Measurements from ENCODE around the gene AFF1. TPM values are rescaled to one million over a fixed set of nuclear protein-coding genes. Genes with fewer than 3 reads are reported as not detected.

AFF1 gene
- total RNA-seq, 1 donor from 2014 or later: 90.6 TPM

DNA sequence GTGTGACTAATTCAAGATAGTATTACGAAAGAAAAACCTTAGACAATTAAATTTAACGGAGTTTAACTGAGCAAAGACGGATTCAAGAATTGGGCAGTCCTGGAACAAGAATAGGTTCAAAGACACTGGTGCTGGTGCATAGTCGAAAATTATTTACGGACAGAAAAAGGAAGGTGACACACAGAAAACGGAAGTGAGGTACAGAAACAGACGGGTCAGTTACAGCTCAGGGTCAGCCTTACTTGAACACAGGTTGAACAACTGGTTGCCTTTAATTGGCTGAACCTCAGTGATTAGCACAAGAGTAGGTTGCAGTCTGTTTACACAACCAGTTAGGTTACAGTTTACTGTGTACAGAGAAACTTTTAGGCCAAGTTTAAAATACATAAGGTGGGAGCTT lies 254.1 kb downstream of the AFF1 start:
- no peak overlapping the region for H3K4me3 ChIP-seq
- H3K4me1 ChIP-seq: no peaks in the 10 kb centered on the region
- no peak overlapping the region for H3K27ac ChIP-seq
- ATAC-seq (no peak), DNase-seq (no peak)
- intact Hi-C loops (cut with DNase I): no loop called here
- H3K36me3 ChIP-seq: no peaks in the 10 kb centered on the region
- TF ChIP-seq, protein P1, sequence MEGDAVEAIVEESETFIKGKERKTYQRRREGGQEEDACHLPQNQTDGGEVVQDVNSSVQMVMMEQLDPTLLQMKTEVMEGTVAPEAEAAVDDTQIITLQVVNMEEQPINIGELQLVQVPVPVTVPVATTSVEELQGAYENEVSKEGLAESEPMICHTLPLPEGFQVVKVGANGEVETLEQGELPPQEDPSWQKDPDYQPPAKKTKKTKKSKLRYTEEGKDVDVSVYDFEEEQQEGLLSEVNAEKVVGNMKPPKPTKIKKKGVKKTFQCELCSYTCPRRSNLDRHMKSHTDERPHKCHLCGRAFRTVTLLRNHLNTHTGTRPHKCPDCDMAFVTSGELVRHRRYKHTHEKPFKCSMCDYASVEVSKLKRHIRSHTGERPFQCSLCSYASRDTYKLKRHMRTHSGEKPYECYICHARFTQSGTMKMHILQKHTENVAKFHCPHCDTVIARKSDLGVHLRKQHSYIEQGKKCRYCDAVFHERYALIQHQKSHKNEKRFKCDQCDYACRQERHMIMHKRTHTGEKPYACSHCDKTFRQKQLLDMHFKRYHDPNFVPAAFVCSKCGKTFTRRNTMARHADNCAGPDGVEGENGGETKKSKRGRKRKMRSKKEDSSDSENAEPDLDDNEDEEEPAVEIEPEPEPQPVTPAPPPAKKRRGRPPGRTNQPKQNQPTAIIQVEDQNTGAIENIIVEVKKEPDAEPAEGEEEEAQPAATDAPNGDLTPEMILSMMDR (IDR thresholded peaks at IDR 0.05): no peak
- H3K9me3 ChIP-seq: no peaks in the 10 kb centered on the region
- no peaks in the 10 kb centered on the region for H3K27me3 ChIP-seq (ENCODE audit: low read depth)

Other genes starting within 250 kb of the AFF1 start
- gene SLC10A6, start 85.6 kb upstream of the AFF1 start, total RNA-seq: 0.97 TPM
- 1.6 TPM for gene C4orf36, start 42.6 kb upstream of the AFF1 start, total RNA-seq

Data from lower lobe of right lung (tissue), 2 donors.